Body of pancreas (tissue), 4 donors: ENCODE data around the gene ZNF79. TPM values are rescaled to one million over a fixed set of nuclear protein-coding genes. Genes with fewer than 3 reads are reported as not detected.

Experiments used
- ATAC-seq: fragments of 150-250 bp; one replicate; pipeline ENCODE4 v1.9.1; 2016
- DNase-seq, 4 donors: peaks; one replicate each; pipeline ENCODE4 v3.0.0-alpha.2; 2019
- H3K27ac ChIP-seq, 4 donors: fragments of 200-600 bp; sonication (generic); 1 replicate in 3 of 4; 2 replicates in 1 of 4; pipeline versions ENCODE4 v1.5.1 to v1.6.1; 2016 to 2019; ENCODE audit warnings: mild to moderate bottlenecking in 1 of 4, mixed read lengths in 1 of 4, moderate library complexity in 1 of 4
- H3K27me3 ChIP-seq, 2 donors: fragments of 200-600 bp; sonication (generic); one replicate each; pipeline ENCODE4 v1.6.0; 2016; ENCODE audit warnings: mild to moderate bottlenecking in 1 of 2
- H3K36me3 ChIP-seq, 2 donors: fragments of 200-600 bp; sonication (generic); replicated peaks in 1 of 2; 2 replicates each; pipeline ENCODE4 v1.5.1; 2016; ENCODE audit warnings: low read depth in 2 of 2; ENCODE audit not compliant: insufficient read depth in 1 of 2
- H3K4me1 ChIP-seq: fragments of 200-600 bp; sonication (generic); one replicate; pipeline ENCODE4 v1.6.0; 2016
- H3K4me3 ChIP-seq, 2 donors: fragments of 200-600 bp; sonication (generic); 1 replicate in 1 of 2; 2 replicates in 1 of 2; pipeline ENCODE4 v1.5.1; 2016 to 2019
- H3K9me3 ChIP-seq, 3 donors: fragments of 200-600 bp; sonication (generic); 1 replicate in 2 of 3; 2 replicates in 1 of 3; pipeline ENCODE4 v1.5.1; 2016
- CTCF ChIP-seq, 7 experiments: fragments of 450-650 bp in 4 of 7; fragments of 200-600 bp in 3 of 7; sonication (generic) in 3 of 7; IDR thresholded peaks; one replicate each; pipeline ENCODE4 v1.5.1; 2016 to 2019; ENCODE audit warnings: antibody characterized with exemption in 7 of 7
- POLR2A ChIP-seq, 3 donors: fragments of 450-650 bp; IDR thresholded peaks; one replicate each; pipeline ENCODE4 v1.6.1; 2016; ENCODE audit warnings: antibody characterized with exemption in 3 of 3, mild to moderate bottlenecking in 2 of 3
- WGBS, 2 donors: methylation state at CpG; one replicate each; pipeline ENCODE4 v1.1.5; 2017; 5-methylcytosine and 5-hydroxymethylcytosine counted together
- intact Hi-C: fragments of 100-400 bp; cut with DNase I; formaldehyde crosslinking; loops from one replicate; pipeline ENCODE4 v1.15.1; 2023
- total RNA-seq, 2 donors: library from RNA; depleted of rRNA; stranded (reverse); fragments of >200 nt; gene quantifications; one replicate each; pipeline ENCODE4 v1.1.0, GENCODE V29; 2016

ZNF79 gene
- total RNA-seq, 2 donors from 2014 or later: 4.7 to 11.5 TPM

DNA sequence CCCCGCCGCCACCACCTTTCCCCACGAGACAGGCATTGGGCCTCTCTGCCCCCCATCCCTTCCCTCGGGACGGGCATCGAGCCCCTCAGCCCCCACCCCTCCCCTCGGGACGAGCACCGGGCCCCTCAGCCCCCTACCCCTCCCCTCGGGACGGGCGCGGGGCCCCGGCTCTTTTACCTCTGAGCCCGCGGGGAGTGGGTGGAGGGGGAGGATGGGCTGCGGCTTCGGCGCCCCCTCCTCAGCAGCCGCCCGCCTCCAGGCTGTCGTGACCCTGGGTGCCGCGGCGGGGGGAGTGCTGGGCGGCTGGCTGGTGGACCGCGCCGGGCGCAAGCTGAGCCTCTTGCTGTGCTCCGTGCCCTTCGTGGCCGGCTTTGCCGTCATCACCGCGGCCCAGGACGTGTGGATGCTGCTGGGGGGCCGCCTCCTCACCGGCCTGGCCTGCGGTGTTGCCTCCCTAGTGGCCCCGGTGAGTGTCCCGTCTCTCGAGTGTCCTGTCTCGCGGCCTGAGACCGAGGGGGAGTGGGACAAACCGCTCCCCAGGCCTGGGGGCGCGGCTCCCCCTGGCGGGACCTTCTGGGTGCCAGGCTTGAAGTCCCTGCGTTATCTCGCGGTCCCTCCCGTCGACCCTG lies 26.4 kb upstream of the ZNF79 start:
- H3K27ac ChIP-seq: peak overlapping the region; percentile 87 to 91 (median 90)
- no peaks in the 10 kb centered on the region for H3K9me3 ChIP-seq
- DNase-seq (peak; percentile 34 to 55 (median 48)), ATAC-seq (no peak)
- WGBS, 2 donors: 0 to 1% methylated on average over 1 to 49 of the region's 55 CpGs
- TF ChIP-seq CTCF (IDR thresholded peaks at IDR 0.05) (peak in 4 of 7 experiments; percentile 30 to 41 (median 36)), POLR2A (IDR thresholded peaks at IDR 0.05) (no peak)
- peaks cover 19% of the 10 kb centered on the region for H3K4me1 ChIP-seq
- no peaks in the 10 kb centered on the region for H3K27me3 ChIP-seq
- intact Hi-C loops: no loop called here
- peak overlapping the region; percentile 69 to 83 for H3K4me3 ChIP-seq
- no peaks in the 10 kb centered on the region for H3K36me3 ChIP-seq

- Histone ChIP-seq H3K27ac (peak overlapping the region in 2 of 4 donors; percentile 87 to 91), H3K4me1 (peaks cover 19% of the 10 kb centered on the region), H3K36me3 (no peaks in the 10 kb centered on the region), H3K27me3 (no peaks in the 10 kb centered on the region), H3K9me3 (no peaks in the 10 kb centered on the region), H3K4me3 (no peak overlapping the region)
- ATAC-seq: no peak
- no peak for DNase-seq
- WGBS, 2 donors: 33 to 41% methylated on average over 3 to 5 of the region's 5 CpGs
- intact Hi-C loops: no loop called here
- TF ChIP-seq CTCF (IDR thresholded peaks at IDR 0.05): no peak
- no peak for TF ChIP-seq POLR2A (IDR thresholded peaks at IDR 0.05)
These were observed 25.9 kb upstream of the ZNF79 start for GRCh38 chr9:127398275-127398647.

- no peak overlapping the region for H3K4me3 ChIP-seq
- intact Hi-C loops: no loop called here
- no peak for DNase-seq
These were observed 25.3 kb upstream of the ZNF79 start for GRCh38 chr9:127398715-127399400.

GRCh38 chr9:127399736-127400269 lies 24.4 kb upstream of the ZNF79 start:
- 85 to 89% methylated on average over 9 to 13 of the region's 14 CpGs for WGBS, 2 donors
- no peak for TF ChIP-seq POLR2A (IDR thresholded peaks at IDR 0.05)
- no peak for TF ChIP-seq CTCF (IDR thresholded peaks at IDR 0.05)
- no peak overlapping the region for H3K4me3 ChIP-seq
- intact Hi-C loops: loop anchor here (10.0 kb wide), 1 partner anchor 175 kb away; no protein-coding TSS in a partner anchor
- ATAC-seq (no peak), DNase-seq (no peak)
- no peaks in the 10 kb centered on the region for H3K9me3 ChIP-seq
- no peaks in the 10 kb centered on the region for H3K27me3 ChIP-seq
- no peaks in the 10 kb centered on the region for H3K36me3 ChIP-seq
- H3K27ac ChIP-seq: no peak overlapping the region
- peaks cover 19% of the 10 kb centered on the region for H3K4me1 ChIP-seq

More at GRCh38 chr9:127398715-127399400, 25.3 kb upstream of the ZNF79 start:
- 82 to 91% methylated on average over 7 to 13 of the region's 13 CpGs for WGBS, 2 donors
- H3K4me1 ChIP-seq: peaks cover 19% of the 10 kb centered on the region
- no peaks in the 10 kb centered on the region for H3K36me3 ChIP-seq
- no peak for ATAC-seq
- no peak overlapping the region for H3K27ac ChIP-seq
- no peaks in the 10 kb centered on the region for H3K9me3 ChIP-seq
- H3K27me3 ChIP-seq: no peaks in the 10 kb centered on the region
- TF ChIP-seq CTCF (IDR thresholded peaks at IDR 0.05) (no peak), POLR2A (IDR thresholded peaks at IDR 0.05) (no peak)
